MG63 (cell line): ENCODE data around the gene MS4A5. TPM values are rescaled to one million over a fixed set of nuclear protein-coding genes. Genes with fewer than 3 reads are reported as not detected.

ENCODE experiments used
- DNase-seq: peaks from one replicate; pipeline ENCODE4 v3.0.0-alpha.2; 2020
- H3K27me3 ChIP-seq: fragments of 250-450 bp; sonication (Bioruptor Pico); 2 replicates; pipeline ENCODE4 v1.5.1; 2020; ENCODE audit warnings: mild to moderate bottlenecking, moderate library complexity
- H3K36me3 ChIP-seq: fragments of 250-450 bp; sonication (Bioruptor Pico); 2 replicates; pipeline ENCODE4 v1.5.1; 2020; ENCODE audit warnings: mild to moderate bottlenecking, moderate library complexity
- H3K4me3 ChIP-seq: fragments of 250-450 bp; sonication (Bioruptor Pico); 2 replicates; pipeline ENCODE4 v1.5.1; 2020; ENCODE audit warnings: mild to moderate bottlenecking, moderate library complexity
- H3K9me3 ChIP-seq: fragments of 250-450 bp; sonication (Bioruptor Pico); 2 replicates; pipeline ENCODE4 v1.5.1; 2020; ENCODE audit warnings: mild to moderate bottlenecking, moderate library complexity
- total RNA-seq: library from RNA; depleted of rRNA; stranded (reverse); fragments of >200 nt; shearing (Covaris generic); gene quantifications from 2 replicates; pipeline ENCODE4 v1.2.3, GENCODE V29; 2014; ENCODE audit warnings: low replicate concordance; rRNA removed

The MS4A5 gene
- total RNA-seq, 1 experiment from 2014 or later: not detected

DNA sequence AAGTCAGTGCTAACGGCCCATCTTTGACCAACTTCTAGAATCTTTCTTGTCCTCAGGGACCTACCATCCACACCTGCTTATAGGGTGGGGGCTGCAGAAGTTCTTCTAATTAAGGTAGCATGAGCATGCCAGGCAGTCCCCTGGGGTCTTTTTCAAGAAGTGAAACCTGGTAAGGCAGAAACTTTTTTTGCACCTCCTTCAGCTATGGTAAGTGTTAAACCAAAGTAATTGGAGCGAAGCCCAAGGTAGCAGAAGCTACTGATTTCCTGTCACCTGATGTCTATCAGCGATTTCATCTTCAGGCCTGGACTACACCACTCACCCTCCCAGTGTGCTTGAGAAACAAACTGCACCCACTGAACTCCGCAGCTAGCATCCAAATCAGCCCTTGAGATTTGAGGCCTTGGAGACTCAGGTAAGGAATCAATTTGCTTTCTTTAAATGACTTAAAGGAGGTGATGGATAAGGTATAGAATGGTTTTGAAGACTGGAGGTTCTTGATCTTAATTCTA, 26.2 kb downstream of the MS4A5 start, which contains the start of gene MS4A1:
Gene MS4A1 (plus strand): TSS at position 317 of the 512 bp plus-strand sequence. CDS start 6,528 bp downstream, outside the sequence.
- no peak within 1 kb of the TSS for H3K4me3 ChIP-seq
- no peaks in the 10 kb centered on the region for H3K27me3 ChIP-seq
- no peaks in the 10 kb centered on the region for H3K36me3 ChIP-seq
- no peak for DNase-seq
- no peaks in the 10 kb centered on the region for H3K9me3 ChIP-seq

DNA sequence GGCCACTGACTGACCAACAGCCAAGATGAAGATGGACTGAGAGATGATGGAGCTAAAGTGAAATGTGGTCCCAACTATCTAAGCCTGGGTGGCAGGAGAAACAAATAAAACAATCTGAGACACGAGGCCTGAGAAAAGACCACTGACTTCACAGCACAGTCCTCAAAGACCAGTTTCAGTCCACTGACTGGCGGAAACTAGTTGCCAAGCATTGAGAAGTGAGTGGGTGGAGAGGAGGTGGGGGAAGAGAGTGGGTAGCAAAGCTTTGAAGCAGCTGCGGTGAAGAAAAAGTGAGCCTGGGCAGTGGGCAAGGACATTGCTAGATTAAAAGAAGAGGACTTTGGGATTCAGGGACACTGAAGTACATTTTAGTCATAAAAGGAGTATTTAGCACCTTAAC, 28.2 kb downstream of the MS4A5 start:
- no peaks in the 10 kb centered on the region for H3K36me3 ChIP-seq
- no peak for DNase-seq
- H3K4me3 ChIP-seq: no peak overlapping the region
- no peaks in the 10 kb centered on the region for H3K27me3 ChIP-seq
- no peaks in the 10 kb centered on the region for H3K9me3 ChIP-seq

DNA sequence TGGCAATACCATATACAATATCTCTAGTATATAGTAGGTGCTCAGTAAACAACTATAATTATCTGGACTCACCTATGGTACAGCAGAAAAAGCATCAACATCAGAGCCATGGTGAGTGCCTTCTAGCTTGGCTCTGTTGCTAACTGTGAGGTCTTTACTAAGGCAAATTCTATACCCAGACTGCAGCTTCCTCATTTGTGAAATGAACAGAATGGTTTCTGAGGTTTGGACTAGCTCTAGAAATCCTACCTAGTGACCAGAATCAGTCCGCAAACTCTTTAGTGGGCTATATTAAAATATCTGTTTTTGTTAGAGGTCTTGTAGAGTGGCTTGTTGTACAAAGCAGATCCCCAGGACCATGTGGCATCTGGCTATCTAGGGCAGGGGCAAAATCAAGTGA, 30.0 kb downstream of the MS4A5 start:
- Histone ChIP-seq H3K4me3 (no peak overlapping the region), H3K9me3 (no peaks in the 10 kb centered on the region), H3K36me3 (no peaks in the 10 kb centered on the region), H3K27me3 (no peaks in the 10 kb centered on the region)
- no peak for DNase-seq

DNA sequence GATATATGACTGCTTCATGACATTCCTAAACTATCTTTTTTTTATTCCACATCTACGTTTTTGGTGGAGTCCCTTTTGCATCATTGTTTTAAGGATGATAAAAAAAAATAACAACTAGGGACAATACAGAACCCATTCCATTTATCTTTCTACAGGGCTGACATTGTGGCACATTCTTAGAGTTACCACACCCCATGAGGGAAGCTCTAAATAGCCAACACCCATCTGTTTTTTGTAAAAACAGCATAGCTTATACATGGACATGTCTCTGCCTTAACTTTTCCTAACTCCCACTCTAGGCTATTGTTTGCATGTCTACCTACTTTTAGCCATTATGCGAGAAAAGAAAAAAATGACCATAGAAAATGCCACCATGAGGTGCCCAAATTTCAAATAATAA, 39.5 kb downstream of the MS4A5 start:
- Histone ChIP-seq H3K9me3 (no peaks in the 10 kb centered on the region), H3K4me3 (no peak overlapping the region), H3K36me3 (no peaks in the 10 kb centered on the region), H3K27me3 (no peaks in the 10 kb centered on the region)
- DNase-seq: no peak

DNA sequence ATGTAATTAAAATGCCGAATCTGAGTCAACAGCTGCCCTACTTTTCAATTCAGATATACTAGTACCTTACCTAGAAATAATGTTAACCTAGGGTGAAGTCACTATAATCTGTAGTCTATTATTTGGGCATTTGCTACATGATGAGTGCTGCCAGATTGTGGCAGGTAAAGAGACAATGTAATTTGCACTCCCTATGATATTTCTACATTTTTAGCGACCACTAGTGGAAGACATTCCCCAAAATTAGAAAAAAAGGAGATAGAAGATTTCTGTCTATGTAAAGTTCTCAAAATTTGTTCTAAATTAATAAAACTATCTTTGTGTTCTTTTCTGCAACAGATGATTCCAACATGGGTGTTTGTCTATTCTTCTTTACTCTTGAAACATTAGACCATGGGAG, 40.4 kb downstream of the MS4A5 start:
- no peak for DNase-seq
- no peak overlapping the region for H3K4me3 ChIP-seq
- H3K27me3 ChIP-seq: no peaks in the 10 kb centered on the region
- no peaks in the 10 kb centered on the region for H3K36me3 ChIP-seq
- H3K9me3 ChIP-seq: no peaks in the 10 kb centered on the region

DNA sequence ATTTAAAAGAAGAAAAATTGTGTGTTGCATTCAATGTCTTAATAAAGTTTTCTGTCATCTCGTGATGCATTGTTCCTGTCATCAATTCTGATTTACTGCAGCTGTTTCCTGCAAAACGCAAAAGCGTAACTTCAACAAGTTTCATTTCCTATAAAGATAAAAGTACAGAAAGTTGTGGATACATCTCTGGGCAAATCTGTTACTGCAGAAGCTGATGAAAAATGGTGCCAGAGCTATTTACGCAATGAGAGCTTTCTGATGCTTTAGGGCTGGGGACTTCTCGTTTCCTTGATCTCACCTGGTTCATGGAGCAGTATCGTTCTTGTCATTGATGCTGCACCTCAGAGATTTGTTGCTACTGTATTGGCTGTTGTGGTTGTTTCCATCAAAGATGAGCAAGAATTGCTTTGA, 47.7 kb downstream of the MS4A5 start:
- H3K4me3 ChIP-seq: no peak overlapping the region
- H3K27me3 ChIP-seq: no peaks in the 10 kb centered on the region
- H3K36me3 ChIP-seq: no peaks in the 10 kb centered on the region
- H3K9me3 ChIP-seq: no peaks in the 10 kb centered on the region
- no peak for DNase-seq

DNA sequence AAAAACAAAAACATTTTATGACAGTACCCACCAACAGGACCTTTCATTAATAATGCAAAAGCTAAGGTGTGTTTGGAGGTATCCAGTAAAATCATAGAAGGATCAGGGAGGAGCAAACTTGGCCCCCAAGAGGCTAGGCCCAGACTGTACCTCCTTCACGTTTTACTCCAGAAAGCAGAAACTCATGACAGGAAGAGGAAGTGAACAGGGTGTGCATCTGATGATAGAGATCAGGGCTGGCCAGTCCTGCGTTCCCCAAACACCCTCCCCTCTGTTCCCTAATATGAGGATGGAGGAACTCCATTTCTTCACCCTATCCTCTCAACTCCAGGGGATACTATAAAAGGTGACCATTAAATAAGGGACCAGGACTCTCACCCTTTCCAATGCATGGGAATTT, 53.0 kb downstream of the MS4A5 start:
- Histone ChIP-seq H3K4me3 (no peak overlapping the region), H3K27me3 (no peaks in the 10 kb centered on the region), H3K9me3 (no peaks in the 10 kb centered on the region), H3K36me3 (no peaks in the 10 kb centered on the region)
- DNase-seq: no peak

DNA sequence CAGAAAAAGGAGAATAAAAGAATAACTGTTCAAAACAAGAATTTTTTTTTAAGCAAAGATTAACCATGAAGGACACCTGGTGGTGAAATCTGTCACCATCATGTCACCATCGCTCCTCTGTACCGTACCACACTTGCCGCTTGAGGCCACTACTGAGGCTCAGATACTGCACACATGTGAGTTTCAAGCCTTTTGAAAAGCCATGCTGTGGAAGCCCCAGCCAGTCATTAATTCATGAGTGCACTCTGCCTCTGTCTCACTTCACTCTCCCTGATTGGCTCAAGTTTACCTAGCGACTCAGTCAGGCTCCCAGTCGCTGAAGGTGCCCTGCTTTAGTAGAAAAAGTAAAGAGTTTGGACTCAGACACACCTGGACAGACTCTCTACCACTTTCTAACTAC, 56.6 kb downstream of the MS4A5 start:
- Histone ChIP-seq H3K27me3 (no peaks in the 10 kb centered on the region), H3K36me3 (no peaks in the 10 kb centered on the region), H3K9me3 (no peaks in the 10 kb centered on the region), H3K4me3 (no peak overlapping the region)
- no peak for DNase-seq

DNA sequence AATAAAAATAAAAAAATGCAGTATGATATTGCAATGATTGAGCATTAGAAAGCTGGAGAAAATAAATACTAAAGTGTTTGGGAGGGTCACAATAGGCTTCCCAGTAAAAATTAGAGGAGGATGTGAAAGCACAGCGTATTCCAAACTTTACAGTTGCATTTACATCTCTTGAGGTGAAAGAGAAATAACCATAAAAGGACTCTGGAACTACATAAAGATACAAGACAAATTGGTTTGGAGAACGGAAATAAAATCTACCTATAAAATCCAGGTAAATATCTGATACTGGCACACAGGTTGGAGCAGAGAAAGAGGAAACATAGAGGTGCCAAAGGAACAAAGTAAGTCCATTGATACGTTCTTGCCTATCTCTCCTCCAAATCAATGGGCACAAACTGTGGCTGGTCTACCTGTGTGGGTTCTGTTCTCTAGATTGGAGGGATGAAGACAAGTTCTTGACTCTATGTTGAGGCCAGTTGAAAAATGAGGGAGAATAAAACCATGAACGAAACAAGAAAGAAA, 63.2 kb downstream of the MS4A5 start, which contains the start of gene MS4A12:
Gene MS4A12 (plus strand): TSS at position 291 of the 522 bp plus-strand sequence. CDS start 4,541 bp downstream, outside the sequence.
- no peak for DNase-seq
- Histone ChIP-seq H3K4me3 (no peak within 1 kb of the TSS), H3K36me3 (no peaks in the 10 kb centered on the region), H3K27me3 (no peaks in the 10 kb centered on the region), H3K9me3 (no peaks in the 10 kb centered on the region)

DNA sequence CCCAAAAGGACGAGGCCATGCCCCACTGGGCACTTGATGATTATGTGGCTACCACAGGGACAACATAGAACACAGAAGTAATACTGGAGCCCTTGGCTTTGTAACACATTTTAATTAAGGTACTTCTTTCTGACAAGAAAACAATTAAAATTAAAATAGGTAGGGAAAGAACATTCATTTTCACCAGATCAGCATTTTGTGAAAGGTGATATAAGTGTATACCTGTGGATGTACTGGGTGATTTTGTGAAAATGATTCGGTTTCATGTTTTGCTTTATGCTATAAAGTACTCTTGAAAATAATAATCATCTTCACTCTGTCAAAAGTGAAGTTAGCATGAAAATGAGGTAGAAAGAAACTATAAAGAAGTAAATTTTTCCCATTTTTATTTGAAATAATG, 64.1 kb downstream of the MS4A5 start:
- no peak for DNase-seq
- no peaks in the 10 kb centered on the region for H3K9me3 ChIP-seq
- H3K27me3 ChIP-seq: no peaks in the 10 kb centered on the region
- no peak overlapping the region for H3K4me3 ChIP-seq
- H3K36me3 ChIP-seq: no peaks in the 10 kb centered on the region

Other genes with a start within 250 kb of the MS4A5 start
- gene MS4A6A, start 246.5 kb upstream of the MS4A5 start, total RNA-seq: not detected in 2 replicates
- not detected in 2 replicates for gene MS4A4E, start 186.4 kb upstream of the MS4A5 start, total RNA-seq
- gene MS4A4A, start 148.9 kb upstream of the MS4A5 start, total RNA-seq: not detected in 2 replicates
- not detected in 2 replicates for gene MS4A6E, start 102.3 kb upstream of the MS4A5 start, total RNA-seq
- gene MS4A7, start 51.0 kb upstream of the MS4A5 start, total RNA-seq: not detected in 2 replicates
- gene MS4A14, start 33.1 kb upstream of the MS4A5 start, total RNA-seq: not detected in 2 replicates
- not detected in 2 replicates for gene MS4A1, start 26.3 kb downstream of the MS4A5 start, total RNA-seq
- not detected in 2 replicates for gene MS4A12, start 63.2 kb downstream of the MS4A5 start, total RNA-seq
- not detected in 2 replicates for gene MS4A13, start 85.8 kb downstream of the MS4A5 start, total RNA-seq